ENCODE results near the gene MOB2.
"Not testable (repeated sequence)": the region's sequence is repeated elsewhere in the genome, so short reads cannot be mapped to it uniquely, and the experiment has no call there.

Gene MOB2

GRCh38 chr11:1435820-1436467 lies 50.6 kb downstream of the MOB2 start:
- TF ChIP-seq, protein P1, sequence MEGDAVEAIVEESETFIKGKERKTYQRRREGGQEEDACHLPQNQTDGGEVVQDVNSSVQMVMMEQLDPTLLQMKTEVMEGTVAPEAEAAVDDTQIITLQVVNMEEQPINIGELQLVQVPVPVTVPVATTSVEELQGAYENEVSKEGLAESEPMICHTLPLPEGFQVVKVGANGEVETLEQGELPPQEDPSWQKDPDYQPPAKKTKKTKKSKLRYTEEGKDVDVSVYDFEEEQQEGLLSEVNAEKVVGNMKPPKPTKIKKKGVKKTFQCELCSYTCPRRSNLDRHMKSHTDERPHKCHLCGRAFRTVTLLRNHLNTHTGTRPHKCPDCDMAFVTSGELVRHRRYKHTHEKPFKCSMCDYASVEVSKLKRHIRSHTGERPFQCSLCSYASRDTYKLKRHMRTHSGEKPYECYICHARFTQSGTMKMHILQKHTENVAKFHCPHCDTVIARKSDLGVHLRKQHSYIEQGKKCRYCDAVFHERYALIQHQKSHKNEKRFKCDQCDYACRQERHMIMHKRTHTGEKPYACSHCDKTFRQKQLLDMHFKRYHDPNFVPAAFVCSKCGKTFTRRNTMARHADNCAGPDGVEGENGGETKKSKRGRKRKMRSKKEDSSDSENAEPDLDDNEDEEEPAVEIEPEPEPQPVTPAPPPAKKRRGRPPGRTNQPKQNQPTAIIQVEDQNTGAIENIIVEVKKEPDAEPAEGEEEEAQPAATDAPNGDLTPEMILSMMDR (IDR thresholded peaks at IDR 0.05; ENCODE audit: control insufficient read depth, insufficient read depth, low read depth, low read length, missing control alignments): no peak

GRCh38 chr11:1435479-1435819 lies 51.1 kb downstream of the MOB2 start:
- not testable (repeated sequence) for DNase-seq (ENCODE audit: low read depth); H3K4me3 ChIP-seq (ENCODE audit: control insufficient read depth, low read depth, low read length)

More at GRCh38 chr11:1435820-1436467, 50.6 kb downstream of the MOB2 start:
- DNase-seq (ENCODE audit: low read depth): no peak
- no peak overlapping the region for H3K4me3 ChIP-seq (ENCODE audit: control insufficient read depth, low read depth, low read length)

DNA sequence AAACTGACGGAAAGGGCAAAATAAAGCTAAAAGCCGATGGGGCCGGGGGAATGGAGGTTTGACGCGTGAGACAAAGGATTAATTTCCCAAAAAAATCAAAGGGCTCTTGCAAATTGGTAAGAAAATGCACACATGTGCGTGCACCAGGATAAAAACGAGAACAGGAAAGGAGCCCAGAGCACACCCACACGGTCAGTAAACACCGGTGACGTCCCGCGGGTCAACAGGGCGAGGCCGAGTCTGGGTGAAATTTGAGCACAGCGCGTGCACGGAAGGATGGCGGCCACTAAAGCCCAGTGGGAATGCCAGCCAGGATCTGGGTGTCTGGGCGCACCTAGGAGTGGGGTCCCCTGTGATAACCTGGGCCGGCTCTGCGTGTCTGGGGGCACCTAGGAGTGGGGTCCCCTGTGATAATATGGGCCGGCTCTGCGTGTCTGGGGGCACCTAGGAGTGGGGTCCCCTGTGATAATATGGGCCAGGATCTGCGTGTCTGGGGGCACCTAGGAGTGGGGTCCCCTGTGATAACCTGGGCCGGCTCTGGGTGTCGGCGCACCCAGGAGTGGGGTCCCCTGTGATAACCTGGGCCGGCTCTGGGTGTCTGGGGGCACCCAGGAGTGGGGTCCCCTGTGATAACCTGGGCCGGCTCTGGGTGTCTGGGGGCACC lies 52.5 kb downstream of the MOB2 start:
- H3K4me3 ChIP-seq (ENCODE audit: control insufficient read depth, low read depth, low read length): no peak overlapping the region
- TF ChIP-seq, protein P1 (IDR thresholded peaks at IDR 0.05; ENCODE audit: control insufficient read depth, insufficient read depth, low read depth, low read length, missing control alignments): no peak
- no peak for DNase-seq (ENCODE audit: low read depth)

- no peak for DNase-seq (ENCODE audit: low read depth)
- no peak overlapping the region for H3K4me3 ChIP-seq (ENCODE audit: control insufficient read depth, low read depth, low read length)
- TF ChIP-seq, protein P1 (IDR thresholded peaks at IDR 0.05; ENCODE audit: control insufficient read depth, insufficient read depth, low read depth, low read length, missing control alignments): no peak
These were observed 53.0 kb downstream of the MOB2 start for GRCh38 chr11:1433568-1433967.

GRCh38 chr11:1428762-1429316 lies 57.7 kb downstream of the MOB2 start:
- no peak overlapping the region for H3K4me3 ChIP-seq (ENCODE audit: control insufficient read depth, low read depth, low read length)
- no peak for DNase-seq (ENCODE audit: low read depth)
- TF ChIP-seq, protein P1 (IDR thresholded peaks at IDR 0.05; ENCODE audit: control insufficient read depth, insufficient read depth, low read depth, low read length, missing control alignments): no peak

- no peak for DNase-seq (ENCODE audit: low read depth)
- no peak overlapping the region for H3K4me3 ChIP-seq (ENCODE audit: control insufficient read depth, low read depth, low read length)
- TF ChIP-seq, protein P1 (IDR thresholded peaks at IDR 0.05; ENCODE audit: control insufficient read depth, insufficient read depth, low read depth, low read length, missing control alignments): no peak
These were observed 61.1 kb downstream of the MOB2 start for GRCh38 chr11:1425439-1425838.

- TF ChIP-seq, protein P1 (IDR thresholded peaks at IDR 0.05; ENCODE audit: control insufficient read depth, insufficient read depth, low read depth, low read length, missing control alignments): no peak
- no peak for DNase-seq (ENCODE audit: low read depth)
- H3K4me3 ChIP-seq (ENCODE audit: control insufficient read depth, low read depth, low read length): no peak overlapping the region
These were observed 61.6 kb downstream of the MOB2 start for GRCh38 chr11:1425006-1425405.

DNA sequence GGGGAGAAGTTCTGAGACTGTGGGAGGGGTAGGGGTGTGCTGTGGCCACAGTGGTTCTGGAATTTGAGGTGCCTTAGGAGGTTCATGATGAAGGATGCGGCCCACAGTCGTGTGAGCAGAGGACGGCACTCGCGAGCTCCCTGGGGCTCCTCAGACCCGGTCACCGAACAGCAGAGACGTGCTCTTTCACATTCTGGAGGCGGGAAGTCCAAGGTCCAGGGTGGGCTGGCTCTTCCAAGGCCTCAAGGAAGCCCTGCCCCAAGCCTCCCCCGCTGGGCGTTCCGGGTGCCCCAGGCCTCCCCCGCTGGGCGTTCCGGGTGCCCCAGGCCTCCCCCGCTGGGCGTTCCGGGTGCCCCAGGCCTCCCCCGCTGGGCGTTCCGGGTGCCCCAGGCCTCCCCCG lies 63.2 kb downstream of the MOB2 start:
- not testable (repeated sequence) for H3K4me3 ChIP-seq (ENCODE audit: control insufficient read depth, low read depth, low read length); DNase-seq (ENCODE audit: low read depth)
